ENCODE data around the gene GBE1.
A peak's percentile ranks its signal among the peaks of the same experiment; 100 is the strongest.
"Not testable (repeated sequence)": the region's sequence is repeated elsewhere in the genome, so short reads cannot be mapped to it uniquely, and the experiment has no call there.

Gene GBE1

GRCh38 chr3:81518945-81519344, 242.5 kb downstream of the GBE1 start:
- no peak for DNase-seq

- no peak for DNase-seq
Observed at GRCh38 chr3:81516042-81516441, 245.4 kb downstream of the GBE1 start.

DNA sequence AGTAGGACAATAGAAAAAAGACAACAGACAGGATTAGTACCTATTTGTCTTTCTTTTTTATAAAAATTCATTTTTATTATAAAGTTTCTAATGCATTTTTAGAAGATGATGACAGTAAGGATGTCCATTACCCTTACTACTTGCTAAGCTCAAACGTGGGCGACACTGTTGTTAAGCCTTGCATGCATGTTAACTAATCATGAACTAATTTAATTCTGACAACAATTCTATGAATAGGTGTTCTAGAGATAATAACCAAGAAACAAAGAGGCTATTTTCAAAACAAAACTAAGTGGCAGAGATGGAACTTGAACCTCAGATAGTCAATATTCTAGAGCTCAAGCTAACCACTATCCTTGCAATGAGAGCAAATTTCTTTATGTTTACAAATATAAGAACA, 247.9 kb downstream of the GBE1 start:
- DNase-seq, result no peak

DNA sequence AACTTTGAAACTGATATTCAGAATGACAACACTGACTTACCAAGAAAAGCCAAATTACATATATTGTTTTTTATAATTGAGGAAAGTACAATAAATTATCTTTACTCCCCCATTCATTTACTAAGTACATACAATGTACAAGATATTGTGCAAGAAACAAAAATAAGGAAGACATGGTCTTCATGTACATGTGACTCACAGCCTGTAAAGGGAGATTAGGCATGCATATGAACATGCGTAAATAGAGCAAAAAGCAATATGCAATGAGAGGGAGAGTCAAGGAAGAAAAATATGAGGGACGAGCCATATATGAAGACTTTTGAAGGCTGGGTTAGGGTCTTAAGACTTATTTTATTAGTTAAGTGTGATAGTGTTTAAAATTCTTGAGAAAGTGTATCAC, 258.4 kb downstream of the GBE1 start:
- DNase-seq, result peak; percentile 36 to 43

DNA sequence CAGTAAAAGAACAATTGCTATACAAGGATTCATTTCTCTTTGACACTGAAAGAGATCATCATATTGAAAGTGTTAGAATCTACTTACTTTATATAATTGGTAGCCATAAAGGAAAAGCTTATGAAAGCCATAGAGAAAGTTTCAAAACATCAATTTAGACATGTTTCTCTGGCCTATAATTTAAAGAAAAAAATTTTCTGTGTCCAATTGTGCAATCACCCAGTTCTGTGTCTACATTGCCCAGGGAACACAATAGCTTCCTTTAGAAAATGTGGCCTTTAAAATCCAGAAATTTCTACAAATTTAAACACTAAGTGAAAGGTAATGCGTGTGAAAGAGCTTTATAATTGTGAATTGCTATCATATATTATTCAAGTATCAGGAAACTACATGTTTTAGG, 259.2 kb downstream of the GBE1 start:
- DNase-seq, result peak; percentile 29 to 46

DNA sequence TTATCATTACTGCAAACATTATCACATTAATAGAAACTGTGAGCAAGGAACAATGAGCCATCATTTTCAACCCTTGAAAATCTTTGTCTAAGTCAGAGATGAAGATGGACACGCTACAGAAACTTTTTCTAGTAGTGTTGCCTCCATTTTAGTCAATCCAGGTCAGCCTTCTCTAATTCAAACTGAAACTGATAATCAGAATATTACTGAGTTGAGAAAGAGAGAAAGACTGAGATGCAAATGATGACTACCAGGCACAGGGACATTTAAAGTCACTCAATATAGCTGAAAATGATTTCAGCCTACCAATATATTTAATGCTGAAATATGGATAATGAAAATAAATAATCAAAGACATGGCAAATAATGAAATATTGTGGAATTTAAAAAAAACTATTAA, 261.4 kb downstream of the GBE1 start:
- no peak for DNase-seq

DNA sequence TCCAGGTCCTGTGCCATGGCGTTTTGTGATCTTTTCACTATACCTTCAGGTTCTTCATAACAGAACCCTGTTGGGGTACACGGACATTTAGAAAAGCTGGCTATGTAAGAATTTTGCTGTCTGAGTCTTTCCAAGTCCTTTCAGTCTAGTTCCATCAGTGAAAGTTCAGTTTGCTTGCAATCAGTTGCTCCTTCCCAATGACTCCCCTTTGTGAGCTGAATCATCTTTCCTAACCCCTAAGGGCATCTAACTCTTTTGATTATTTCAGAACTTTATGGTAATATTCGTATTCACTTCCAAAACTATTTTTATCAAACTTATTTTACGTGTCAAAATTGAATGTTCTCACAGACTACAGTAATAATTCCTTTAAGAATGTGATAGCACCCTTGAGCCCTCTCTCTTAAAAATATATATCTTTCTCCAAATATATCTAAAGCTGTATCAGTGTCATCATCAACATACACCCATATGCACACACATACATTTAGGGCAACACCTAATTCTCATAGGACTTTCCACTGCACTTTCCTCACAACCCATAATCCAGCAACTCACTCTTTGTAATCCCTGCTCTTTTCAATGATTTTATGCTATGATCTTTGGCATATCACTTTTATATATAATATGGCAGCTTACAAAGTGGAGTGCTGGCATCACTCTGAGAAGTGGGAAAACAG, 263.7 kb downstream of the GBE1 start:
- DNase-seq, result no peak

DNA sequence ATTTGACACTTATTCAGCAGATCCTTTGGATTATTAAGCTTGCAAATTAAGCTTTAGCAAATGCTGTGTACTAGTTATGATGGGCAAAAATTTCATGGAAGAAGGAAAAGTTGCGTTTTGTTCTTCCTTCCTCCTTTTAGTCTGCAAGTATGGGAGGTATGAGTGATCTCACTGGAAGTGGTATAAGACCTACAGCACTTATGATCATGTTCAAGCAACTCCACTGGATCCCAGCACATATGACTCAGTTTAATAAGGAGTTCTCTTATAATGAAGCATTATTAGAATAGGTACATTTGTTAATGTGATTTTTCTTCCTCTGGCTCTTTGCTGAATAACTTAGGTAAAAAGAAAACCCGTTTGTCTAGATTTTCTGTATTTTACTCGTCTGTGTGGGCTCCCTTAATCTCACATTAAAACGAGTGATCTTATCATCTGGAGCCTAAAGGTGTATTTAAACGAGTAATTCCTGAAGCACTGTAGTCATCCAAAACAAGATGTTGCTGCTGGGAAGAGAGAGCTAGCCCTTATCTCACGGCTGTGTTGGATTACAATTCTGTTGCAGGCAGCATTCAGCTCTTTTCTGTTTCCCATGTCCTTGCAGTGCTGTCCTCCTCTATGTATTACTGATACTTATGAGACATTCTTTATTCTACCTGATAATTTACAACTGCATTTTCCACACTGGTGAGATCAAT, 264.9 kb downstream of the GBE1 start:
- DNase-seq, result no peak

DNA sequence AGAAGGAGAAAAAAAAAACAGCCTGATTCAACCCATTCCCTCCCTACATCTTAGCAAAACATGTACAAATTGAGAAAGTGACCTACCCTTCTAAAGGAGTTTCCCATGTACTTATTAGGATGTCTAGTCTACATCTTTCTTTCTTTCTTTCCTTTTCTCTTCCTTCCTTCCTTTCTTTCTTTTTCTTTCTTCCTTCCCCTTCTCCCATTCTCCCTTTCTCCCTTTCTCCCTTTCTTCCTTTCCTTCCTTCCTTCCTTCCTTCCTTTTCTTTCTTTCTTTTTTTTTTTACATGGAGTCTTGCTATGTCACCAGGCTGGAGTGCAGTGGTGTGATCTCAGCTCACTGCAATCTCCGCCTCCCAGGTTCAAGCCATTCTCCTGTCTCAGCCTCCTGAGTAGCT, 269.0 kb downstream of the GBE1 start:
- DNase-seq, result not testable (repeated sequence)

- DNase-seq, result no peak
Observed at GRCh38 chr3:81492040-81492439, 269.4 kb downstream of the GBE1 start.

DNA sequence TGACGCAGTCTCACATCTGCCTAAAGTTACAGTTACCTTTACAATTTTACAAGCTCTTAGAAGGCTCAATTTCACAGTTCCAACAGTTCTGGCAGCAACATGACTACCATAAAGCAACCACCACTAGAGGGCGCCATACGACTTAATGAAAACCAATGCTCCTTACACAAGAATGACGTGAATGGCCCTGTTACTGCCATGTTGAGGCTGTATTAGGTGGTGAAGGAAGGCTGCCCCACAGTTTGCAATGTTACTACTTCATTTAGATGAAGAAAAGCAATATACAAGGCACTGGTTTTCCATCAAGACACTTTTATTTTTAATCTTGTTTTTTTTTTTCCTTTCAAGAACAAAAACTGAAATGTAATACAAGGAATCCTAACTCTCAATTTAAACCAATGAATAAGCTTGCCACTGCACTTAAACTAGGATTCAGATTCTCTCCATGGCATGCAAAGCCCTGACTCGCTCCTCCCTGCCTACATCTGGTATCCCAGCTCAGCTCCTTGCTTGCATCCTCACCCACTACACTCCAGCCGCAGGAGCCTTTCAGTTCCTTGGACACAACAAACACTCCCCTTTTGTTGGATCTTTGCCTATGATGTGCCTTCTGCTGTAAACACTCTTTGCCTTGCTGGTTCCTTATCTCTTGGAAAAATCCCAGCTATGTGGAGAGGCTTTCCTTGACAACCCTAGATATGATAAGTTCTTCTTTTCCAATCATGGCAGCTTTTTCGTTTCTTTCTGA, 270.7 kb downstream of the GBE1 start:
- peak; percentile 68 to 87 for DNase-seq

GRCh38 chr3:81485444-81485865, 276.0 kb downstream of the GBE1 start:
- DNase-seq, result no peak

DNA sequence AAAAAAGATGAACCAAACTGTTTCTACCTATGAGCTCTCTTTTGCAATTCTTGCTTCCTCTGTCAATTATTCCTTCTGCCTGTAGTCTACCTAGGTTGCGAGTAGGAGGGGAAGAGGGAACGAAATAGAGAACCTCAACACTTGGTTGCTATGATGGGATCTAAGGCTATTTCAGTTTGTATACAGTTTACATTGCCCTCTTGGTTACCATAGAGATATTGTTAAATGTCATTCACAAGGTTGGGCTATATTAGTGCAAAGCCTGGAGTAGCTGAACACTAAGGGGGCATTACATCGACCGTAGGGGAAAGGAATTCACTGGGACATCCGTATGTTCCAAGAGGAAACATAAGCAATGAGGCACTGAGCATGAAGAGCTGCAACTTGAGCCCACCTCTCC, 276.9 kb downstream of the GBE1 start:
- no peak for DNase-seq

GRCh38 chr3:81483046-81483445, 278.4 kb downstream of the GBE1 start:
- DNase-seq, result no peak

DNA sequence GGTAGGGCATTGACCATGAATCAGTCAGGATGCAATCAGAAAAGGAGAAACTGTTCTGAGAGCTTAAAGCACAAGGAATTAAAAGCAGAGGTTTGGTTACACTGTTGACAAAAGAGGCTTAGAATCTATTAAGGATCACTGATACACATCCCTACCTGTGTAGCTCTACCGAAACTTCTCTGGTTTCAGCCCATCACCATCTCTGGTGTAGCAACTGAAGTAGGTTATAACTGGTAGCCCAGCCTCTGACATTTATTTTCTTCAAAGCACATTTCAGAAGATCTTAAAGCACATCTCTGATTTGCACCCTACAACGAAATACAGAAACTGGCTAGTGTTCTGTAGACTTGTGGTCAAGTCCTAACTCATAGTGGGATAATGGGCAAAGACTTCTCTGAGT, 283.7 kb downstream of the GBE1 start:
- no peak for DNase-seq

DNA sequence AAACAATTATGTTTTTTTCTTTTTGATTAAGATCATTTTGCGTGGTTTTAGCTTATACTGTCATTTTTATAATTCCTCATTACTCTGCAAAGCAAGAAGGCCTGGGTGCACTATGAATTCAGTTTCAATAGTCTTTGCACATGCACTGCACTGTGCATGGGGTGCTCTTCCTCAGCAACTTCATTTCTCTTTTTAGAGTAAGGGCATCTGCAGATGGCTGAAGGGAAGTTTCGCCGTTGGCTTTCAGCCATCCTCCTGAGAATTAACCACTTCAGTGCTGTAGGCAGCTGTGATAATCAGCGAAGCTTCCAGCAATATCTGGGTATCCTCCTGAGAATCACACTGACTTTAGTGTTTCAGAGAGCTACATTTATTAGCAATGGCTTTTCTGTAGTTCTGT, 284.8 kb downstream of the GBE1 start:
- no peak for DNase-seq

- no peak for DNase-seq
Observed at GRCh38 chr3:81472600-81473362, 288.7 kb downstream of the GBE1 start.

DNA sequence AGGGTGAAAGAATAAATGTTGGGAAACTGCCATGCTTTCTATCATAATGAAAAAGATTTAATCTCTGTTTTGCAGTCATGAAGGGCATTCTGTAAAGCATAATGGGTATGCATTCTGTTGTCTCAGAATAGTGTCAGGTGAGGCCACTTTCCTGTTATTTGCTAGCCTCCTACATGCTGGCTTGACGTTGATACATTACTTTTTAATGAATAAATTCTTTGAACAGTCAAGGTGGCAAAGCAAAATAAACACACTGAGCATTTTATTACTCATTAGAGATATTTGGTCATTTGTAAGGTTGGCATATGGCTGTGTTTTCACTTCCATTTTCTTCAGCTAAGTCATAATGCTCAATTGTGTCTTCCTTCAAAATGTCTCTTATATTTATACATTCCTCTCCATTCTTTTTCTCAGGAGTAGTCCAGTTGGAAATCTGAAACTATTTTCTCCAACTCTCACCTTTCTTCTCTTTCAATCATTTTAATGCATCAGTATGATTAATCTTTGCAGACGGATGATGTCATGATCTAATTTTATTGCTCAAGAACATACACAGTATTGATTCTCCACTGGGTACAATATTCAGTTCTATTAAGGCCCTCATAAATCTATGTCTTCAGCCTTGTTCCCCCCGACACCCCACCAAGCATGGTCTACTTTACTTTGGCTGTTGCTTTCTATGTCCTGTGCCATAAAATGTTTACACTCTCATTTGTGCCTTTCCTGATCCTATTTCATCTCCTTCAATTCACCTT, 290.7 kb downstream of the GBE1 start:
- DNase-seq, result no peak

GRCh38 chr3:81468391-81468790, 293.1 kb downstream of the GBE1 start:
- no peak for DNase-seq

DNA sequence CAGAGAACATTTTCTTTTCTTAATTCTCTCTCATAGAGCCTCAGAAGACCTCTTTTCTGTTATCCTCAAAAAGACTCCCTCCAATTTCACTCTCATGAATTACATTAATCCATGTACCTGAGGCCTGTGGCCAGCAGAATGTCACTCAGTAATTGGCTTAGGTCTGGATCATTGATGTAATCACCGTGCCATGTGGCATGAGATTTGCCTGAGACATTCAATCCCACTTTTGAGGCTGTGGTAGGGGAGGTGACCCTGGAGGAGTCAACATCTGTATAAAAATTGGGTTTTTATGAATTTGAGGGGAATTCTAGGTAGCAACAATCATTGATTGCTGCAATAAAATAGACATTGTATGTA, 295.3 kb downstream of the GBE1 start:
- DNase-seq, result no peak

DNA sequence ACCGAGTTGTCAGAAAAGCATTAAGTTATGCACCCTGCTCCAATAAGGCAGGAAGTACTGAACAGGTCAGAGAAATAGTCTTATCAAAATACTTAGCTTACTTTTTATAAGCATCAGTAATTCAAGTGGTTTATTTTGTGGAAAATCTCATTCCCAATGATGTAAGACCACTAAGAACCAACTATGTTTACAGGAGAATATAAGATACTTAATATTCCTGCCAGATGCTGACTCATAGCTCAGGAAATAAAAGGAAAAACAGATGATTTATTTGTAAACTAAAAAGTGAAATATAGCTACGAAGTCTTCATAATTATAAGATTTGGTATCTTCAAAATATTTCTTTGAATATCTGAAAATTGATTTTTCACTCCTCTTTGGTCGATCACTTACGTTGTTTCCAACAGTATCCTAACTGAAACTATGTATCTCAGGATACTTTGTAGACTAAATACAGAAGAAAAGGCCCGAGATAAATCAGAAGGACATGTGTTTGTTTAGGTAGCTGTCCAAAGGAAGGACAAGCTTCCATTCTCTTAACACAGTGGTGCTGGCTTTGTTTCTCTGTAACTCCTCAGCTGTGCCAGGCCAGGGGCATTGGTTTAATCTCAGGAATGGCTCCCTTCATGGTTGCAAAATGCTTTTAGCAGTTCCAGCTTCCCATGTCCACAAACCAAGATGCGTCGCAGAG, 295.8 kb downstream of the GBE1 start:
- DNase-seq, result no peak

GRCh38 chr3:81463781-81464180, 297.7 kb downstream of the GBE1 start:
- no peak for DNase-seq
